K562 (cell line): ENCODE data around the gene TMEM178A. TPM values are rescaled to one million over a fixed set of nuclear protein-coding genes. Genes with fewer than 3 reads are reported as not detected.

Source experiments
- ATAC-seq: fragments of 200-7000 bp; cut with Tn5 transposase; 3 replicates; pipeline ENCODE4 v1.9.1; 2020; ENCODE audit warnings: moderate library complexity
- BruUV-seq: library from RNA; stranded (reverse); fragments of 400-500 nt; replicated peaks from 2 replicates; lab custom pipeline; 2021; lab: Mats Ljungman, UMichigan
- CTCF ChIA-PET: fragments of 300-600 bp; formaldehyde crosslinking; extraction: SDS; loops from one replicate; lab custom pipeline; 2021; ENCODE audit warnings: low intra/inter-chr PET ratio; lab: Yijun Ruan, JAX
- POLR2A ChIA-PET: fragments of 300-600, 350-650 bp; sonication (Branson Sonifier 250); formaldehyde crosslinking; extraction: SDS; loops from one replicate; lab custom pipeline; 2021; ENCODE audit warnings: antibody characterized with exemption, inconsistent platforms; lab: Yijun Ruan, JAX
- DNase-seq, 4 experiments: peaks; one replicate each; pipeline versions ENCODE4 v3.0.0 to v3.0.0-alpha.2; 2011 to 2018; ENCODE audit warnings: low spot score in 3 of 4, mixed read lengths in 3 of 4; ENCODE audit errors: extremely low read depth in 1 of 4
- FAIRE-seq: peaks from 2 replicates; lab custom pipeline; 2011; peaks lifted over from hg19 to GRCh38; lab: Jason Lieb, UNC
- H2AFZ ChIP-seq: 2 replicates; pipeline ENCODE4 v1.6.0; 2011; ENCODE audit warnings: low read depth, low read length, control low read depth, inconsistent platforms
- H3K27ac ChIP-seq: fragments of 200-600 bp; 3 replicates; pipeline ENCODE4 v1.8.0; 2011; ENCODE audit warnings: low read depth, mild to moderate bottlenecking, control low read depth, inconsistent platforms, low read length, moderate library complexity, mixed read lengths; ENCODE audit errors: extremely low read depth
- H3K27me3 ChIP-seq, 2 experiments: fragments of 300-600 bp in 1 of 2; 2 replicates in 1 of 2; 3 replicates in 1 of 2; pipeline versions ENCODE4 v1.6.0 to v1.8.0; 2011; ENCODE audit warnings: inconsistent platforms in 2 of 2, low read length in 2 of 2, mild to moderate bottlenecking in 1 of 2, mixed read lengths in 1 of 2, moderate library complexity in 1 of 2; ENCODE audit not compliant: control insufficient read depth in 2 of 2, insufficient read depth in 2 of 2
- H3K36me3 ChIP-seq: fragments of 300-600 bp; 3 replicates; pipeline ENCODE4 v1.8.0; 2011; ENCODE audit warnings: mild to moderate bottlenecking, low read length, inconsistent platforms; ENCODE audit not compliant: control insufficient read depth, insufficient read depth
- H3K4me1 ChIP-seq, 2 experiments: fragments of 200-600 bp in 1 of 2; replicated peaks in 1 of 2; 2 replicates in 1 of 2; 3 replicates in 1 of 2; pipeline versions ENCODE4 v1.5.1 to v1.8.0; 2011; ENCODE audit warnings: inconsistent platforms in 2 of 2, low read length in 2 of 2, mild to moderate bottlenecking in 1 of 2, mixed read lengths in 1 of 2, moderate library complexity in 1 of 2; ENCODE audit not compliant: control insufficient read depth in 2 of 2, insufficient read depth in 2 of 2
- H3K4me2 ChIP-seq: 2 replicates; pipeline ENCODE4 v1.6.1; 2011; ENCODE audit warnings: low read length, control low read depth, inconsistent platforms, mixed read lengths; ENCODE audit not compliant: insufficient read depth
- H3K4me3 ChIP-seq: fragments of 200-600 bp; sonication (generic), shearing (Covaris generic); 2 replicates; pipeline ENCODE4 v1.5.1; 2016; ENCODE audit warnings: control low read depth, inconsistent platforms
- H3K79me2 ChIP-seq: fragments of 200-600 bp; 3 replicates; pipeline ENCODE4 v1.8.0; 2011; ENCODE audit warnings: low read length, inconsistent platforms; ENCODE audit not compliant: control insufficient read depth, insufficient read depth
- H3K9ac ChIP-seq, 2 experiments: 2 replicates each; pipeline versions ENCODE4 v1.6.0 to v1.6.1; 2011; ENCODE audit warnings: low read depth in 2 of 2, low read length in 2 of 2, control low read depth in 1 of 2, inconsistent platforms in 1 of 2, mild to moderate bottlenecking in 1 of 2, mixed read lengths in 1 of 2; ENCODE audit not compliant: insufficient read depth in 1 of 2
- H3K9me1 ChIP-seq: one replicate; pipeline ENCODE4 v1.6.0; 2011; ENCODE audit warnings: inconsistent platforms, mild to moderate bottlenecking, low read length, moderate library complexity; ENCODE audit not compliant: control insufficient read depth, insufficient read depth
- H3K9me3 ChIP-seq: replicated peaks from 2 replicates; pipeline ENCODE4 v1.5.1; 2011; ENCODE audit warnings: low read depth, low read length, inconsistent platforms; ENCODE audit not compliant: control insufficient read depth, insufficient read depth
- H4K20me1 ChIP-seq: replicated peaks from 2 replicates; pipeline ENCODE4 v1.6.1; 2011; ENCODE audit warnings: low read length, inconsistent platforms, mixed read lengths; ENCODE audit not compliant: control insufficient read depth, insufficient read depth
- OTX1 ChIP-seq: fragments of 450-650 bp; formaldehyde crosslinking; IDR thresholded peaks from 2 replicates; pipeline ENCODE4 v1.4.0; 2022; ENCODE audit warnings: mild to moderate bottlenecking
- PHB ChIP-seq: fragments of 250-450 bp; sonication (Bioruptor Pico); IDR thresholded peaks from 2 replicates; pipeline ENCODE4 v1.5.0; 2021
- PTTG1 ChIP-seq: fragments of 450-650 bp; IDR thresholded peaks from 2 replicates; pipeline ENCODE4 v1.6.1; 2016; ENCODE audit warnings: low read depth, mild to moderate bottlenecking, missing genetic modification characterization, missing compliant biosample characterization
- SP1 ChIP-seq: sonication (generic); formaldehyde crosslinking; IDR thresholded peaks from 2 replicates; pipeline ENCODE4 v1.8.1; 2022; ENCODE audit warnings: mild to moderate bottlenecking, missing genetic modification reagents
- TAF15 ChIP-seq: fragments of 200-400 bp; formaldehyde crosslinking; IDR thresholded peaks from 2 replicates; pipeline ENCODE4 v1.6.1; 2017; ENCODE audit warnings: mild to moderate bottlenecking, low read depth, low read length, moderate library complexity
- ZNF318 ChIP-seq, 2 experiments: fragments of 450-650 bp; IDR thresholded peaks; 2 replicates each; pipeline ENCODE4 v1.6.1; 2016; ENCODE audit warnings: mild to moderate bottlenecking in 2 of 2, borderline replicate concordance in 1 of 2, low read depth in 1 of 2, moderate library complexity in 1 of 2
- WGBS: fragments of 100-300 bp; shearing (Covaris generic); methylation state at CpG from one replicate; pipeline ENCODE4 v1.1.6; 2016; ENCODE audit warnings: low coverage, mixed read lengths; ENCODE audit not compliant: insufficient coverage; ENCODE audit errors: missing lambda C conversion rate; 5-methylcytosine and 5-hydroxymethylcytosine counted together
- in situ Hi-C: fragments of 300-500 bp; cut with MboI; formaldehyde crosslinking; loops from 4 replicates; pipeline ENCODE4 v1.15.0; 2018; ENCODE audit warnings: inconsistent platforms, mixed read lengths
- intact Hi-C: fragments of 100-400 bp; cut with micrococcal nuclease; formaldehyde crosslinking; loops from 2 replicates; pipeline ENCODE4 v1.14.2; 2022
- polyA plus RNA-seq, 8 experiments: library from polyadenylated mRNA; depleted of rRNA in 4 of 8; stranded (reverse) in 5 of 8; unstranded in 3 of 8; fragments of >200 nt; fragmentation: Nextera tagmentation in 2 of 8; fragmentation: Illumina TruSeq in 1 of 8; extraction: Ambion mirVana in 2 of 8; extraction: Trizol in 1 of 8; gene quantifications; 2 replicates each; pipeline versions ENCODE4 v1.2.1 to v1.2.3, GENCODE V29; 2011 to 2014; ENCODE audit warnings: inconsistent platforms in 1 of 8, missing spikeins in 1 of 8
- total RNA-seq, 7 experiments: library from RNA; depleted of rRNA in 6 of 7; stranded (reverse); fragments of >200 nt in 6 of 7; fragmentation: Illumina TruSeq in 2 of 7; extraction: Trizol in 2 of 7; gene quantifications; 2 replicates each; pipeline versions ENCODE4 v1.2.1 to v1.2.3, GENCODE V29; 2011 to 2021; ENCODE audit warnings: low replicate concordance in 1 of 7
- TF ChIP-seq, protein P1 (sequence below): sonication (generic); formaldehyde crosslinking; IDR thresholded peaks from 2 replicates; pipeline ENCODE4 v1.8.1; 2023; ENCODE audit warnings: mild to moderate bottlenecking, missing genetic modification reagents

The TMEM178A gene
- total and polyA plus RNA-seq, 9 of the 15 experiments (the other 6 are each of a cell fraction or from before 2014, with no cell fraction given), result 0.04 to 0.17 TPM; not detected in 7

DNA sequence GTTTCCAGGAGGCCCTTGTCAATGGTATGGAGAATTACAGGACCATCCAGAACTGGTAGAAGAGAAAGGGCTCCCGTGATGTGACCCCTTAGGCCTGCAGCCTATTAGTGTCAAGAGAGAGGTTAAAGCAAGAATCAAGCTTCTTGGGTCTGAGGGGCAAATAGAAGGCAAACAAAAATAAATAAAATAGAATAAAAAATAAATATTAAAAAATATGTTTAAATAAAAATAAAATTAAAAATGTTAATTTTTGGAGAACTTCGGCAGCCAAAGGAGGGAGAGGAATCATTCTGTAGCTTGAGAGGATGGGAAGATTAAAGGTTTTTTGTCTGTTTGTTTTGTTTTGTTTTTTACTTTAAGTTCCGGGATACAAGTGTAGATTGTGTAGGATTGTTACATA, 15.2 kb upstream of the TMEM178A start:
- no TSS peak for BruUV-seq
- no peaks in the 10 kb centered on the region for H3K79me2 ChIP-seq
- no peak overlapping the region for H2AFZ ChIP-seq
- H3K9me3 ChIP-seq, result no peaks in the 10 kb centered on the region
- no peaks in the 10 kb centered on the region for H3K9me1 ChIP-seq
- H3K27me3 ChIP-seq, result peaks cover 0 to 2% of the 10 kb centered on the region in 2 experiments; a peak in 2 of 5 replicates
- H3K4me2 ChIP-seq, result no peak overlapping the region
- no peaks in the 10 kb centered on the region for H3K4me1 ChIP-seq
- no peak for DNase-seq
- FAIRE-seq, result no peak
- intact Hi-C loops, result no loop called here
- H3K27ac ChIP-seq, result no peak overlapping the region
- ATAC-seq, result no peak
- in situ Hi-C loops, result no loop called here
- ChIA-PET CTCF (no interaction called here), POLR2A (no interaction called here)
- TF ChIP-seq OTX1 (CRISPR knock-in tag), result no peak
- no peak for TF ChIP-seq SP1
- no peak for TF ChIP-seq PHB (CRISPR knock-in tag)
- TF ChIP-seq, protein P1, sequence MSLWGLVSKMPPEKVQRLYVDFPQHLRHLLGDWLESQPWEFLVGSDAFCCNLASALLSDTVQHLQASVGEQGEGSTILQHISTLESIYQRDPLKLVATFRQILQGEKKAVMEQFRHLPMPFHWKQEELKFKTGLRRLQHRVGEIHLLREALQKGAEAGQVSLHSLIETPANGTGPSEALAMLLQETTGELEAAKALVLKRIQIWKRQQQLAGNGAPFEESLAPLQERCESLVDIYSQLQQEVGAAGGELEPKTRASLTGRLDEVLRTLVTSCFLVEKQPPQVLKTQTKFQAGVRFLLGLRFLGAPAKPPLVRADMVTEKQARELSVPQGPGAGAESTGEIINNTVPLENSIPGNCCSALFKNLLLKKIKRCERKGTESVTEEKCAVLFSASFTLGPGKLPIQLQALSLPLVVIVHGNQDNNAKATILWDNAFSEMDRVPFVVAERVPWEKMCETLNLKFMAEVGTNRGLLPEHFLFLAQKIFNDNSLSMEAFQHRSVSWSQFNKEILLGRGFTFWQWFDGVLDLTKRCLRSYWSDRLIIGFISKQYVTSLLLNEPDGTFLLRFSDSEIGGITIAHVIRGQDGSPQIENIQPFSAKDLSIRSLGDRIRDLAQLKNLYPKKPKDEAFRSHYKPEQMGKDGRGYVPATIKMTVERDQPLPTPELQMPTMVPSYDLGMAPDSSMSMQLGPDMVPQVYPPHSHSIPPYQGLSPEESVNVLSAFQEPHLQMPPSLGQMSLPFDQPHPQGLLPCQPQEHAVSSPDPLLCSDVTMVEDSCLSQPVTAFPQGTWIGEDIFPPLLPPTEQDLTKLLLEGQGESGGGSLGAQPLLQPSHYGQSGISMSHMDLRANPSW, result no peak
- TF ChIP-seq TAF15, result no peak
- TF ChIP-seq ZNF318 (IDR thresholded peaks at IDR 0.05; ENCODE audit: borderline replicate concordance in 1 of 2, low read depth in 1 of 2), result no peak
- TF ChIP-seq PTTG1 (tag), result no peak
- H3K36me3 ChIP-seq, result no peaks in the 10 kb centered on the region
- no peak overlapping the region for H3K9ac ChIP-seq
- 0% methylated on average over 3 of the region's 3 CpGs for WGBS
- no peak overlapping the region for H3K4me3 ChIP-seq
- no peaks in the 10 kb centered on the region for H4K20me1 ChIP-seq
